Activated CD4-positive, alpha-beta T cell treated with anti-CD3 and anti-CD28 coated beads, Interleukin-2, amount 50 U/mL, for 24 hours (primary cell): ENCODE measurements around the gene CYSTM1.

Experiments used
- DNase-seq, 2 donors: peaks; one replicate each; pipeline ENCODE4 v3.0.0-alpha.2; 2020; ENCODE audit warnings: low read depth in 1 of 2, low spot score in 1 of 2

CYSTM1 gene

GRCh38 chr5:140174465-140175366, at the start of gene CYSTM1:
TSS of gene CYSTM1 (plus strand) at chr5:140175188. CDS start at chr5:140194466, 19,278 bp downstream.
- DNase-seq, result peak; percentile 88 to 92

- no peak for DNase-seq
Measured at GRCh38 chr5:140125637-140126036, 49.4 kb upstream of the CYSTM1 start, which contains the start of gene IGIP. TSS of gene IGIP (plus strand) at chr5:140125937. CDS start at chr5:140128477, 2,540 bp downstream.

GRCh38 chr5:140126315-140127012, 48.5 kb upstream of the CYSTM1 start:
- no peak for DNase-seq

GRCh38 chr5:140128376-140128775, 46.6 kb upstream of the CYSTM1 start:
- no peak for DNase-seq

GRCh38 chr5:140130949-140131733, 43.8 kb upstream of the CYSTM1 start:
- no peak for DNase-seq

- no peak for DNase-seq
Measured at GRCh38 chr5:140131967-140132409, 43.0 kb upstream of the CYSTM1 start.

GRCh38 chr5:140133514-140134167, 41.3 kb upstream of the CYSTM1 start:
- no peak for DNase-seq

GRCh38 chr5:140134277-140134935, 40.6 kb upstream of the CYSTM1 start:
- DNase-seq, result no peak

GRCh38 chr5:140135127-140135526, 39.9 kb upstream of the CYSTM1 start:
- DNase-seq, result no peak

- DNase-seq, result no peak
Measured at GRCh38 chr5:140136624-140137023, 38.4 kb upstream of the CYSTM1 start.

GRCh38 chr5:140140435-140140834, 34.6 kb upstream of the CYSTM1 start:
- DNase-seq, result no peak

GRCh38 chr5:140141241-140141640, 33.7 kb upstream of the CYSTM1 start:
- DNase-seq, result no peak

GRCh38 chr5:140142246-140142645, 32.7 kb upstream of the CYSTM1 start:
- no peak for DNase-seq

- no peak for DNase-seq
Measured at GRCh38 chr5:140142856-140143255, 32.1 kb upstream of the CYSTM1 start.

- DNase-seq, result no peak
Measured at GRCh38 chr5:140143521-140144258, 31.3 kb upstream of the CYSTM1 start.

- DNase-seq, result no peak
Measured at GRCh38 chr5:140145256-140145655, 29.7 kb upstream of the CYSTM1 start.

- DNase-seq, result peak in 1 of 2 donors; percentile 26
Measured at GRCh38 chr5:140145818-140146522, 29.0 kb upstream of the CYSTM1 start.

- no peak for DNase-seq
Measured at GRCh38 chr5:140146523-140146842, 28.5 kb upstream of the CYSTM1 start.

- DNase-seq, result no peak
Measured at GRCh38 chr5:140147460-140147859, 27.5 kb upstream of the CYSTM1 start.
